HG02970 (cell line): ENCODE measurements around the gene ADAMTS6.

Experiments used
- ATAC-seq: cut with Tn5 transposase; IDR thresholded peaks from one replicate; pipeline ENCODE4 v1.9.1; 2021; ENCODE audit warnings: mild to moderate bottlenecking, moderate library complexity, moderate number of reproducible peaks; ENCODE audit not compliant: unreplicated experiment, low FRiP score

The ADAMTS6 gene

GRCh38 chr5:65475895-65476294 lies 5.8 kb downstream of the ADAMTS6 start:
- no peak for ATAC-seq

GRCh38 chr5:65475336-65475735 lies 6.4 kb downstream of the ADAMTS6 start:
- no peak for ATAC-seq

GRCh38 chr5:65474130-65474711 lies 7.5 kb downstream of the ADAMTS6 start:
- ATAC-seq, result no peak

GRCh38 chr5:65468633-65469032 lies 13.1 kb downstream of the ADAMTS6 start:
- no peak for ATAC-seq

- ATAC-seq, result no peak
These were observed 19.5 kb downstream of the ADAMTS6 start for GRCh38 chr5:65462139-65462705.

- ATAC-seq, result no peak
These were observed 20.2 kb downstream of the ADAMTS6 start for GRCh38 chr5:65461490-65461889.

GRCh38 chr5:65459995-65460394 lies 21.7 kb downstream of the ADAMTS6 start:
- ATAC-seq, result no peak

GRCh38 chr5:65455064-65455463 lies 26.7 kb downstream of the ADAMTS6 start:
- ATAC-seq, result no peak

GRCh38 chr5:65451436-65451835 lies 30.3 kb downstream of the ADAMTS6 start:
- no peak for ATAC-seq

GRCh38 chr5:65446682-65447081 lies 35.0 kb downstream of the ADAMTS6 start:
- no peak for ATAC-seq

GRCh38 chr5:65441800-65442199 lies 39.9 kb downstream of the ADAMTS6 start:
- ATAC-seq, result no peak

GRCh38 chr5:65440456-65440855 lies 41.3 kb downstream of the ADAMTS6 start:
- ATAC-seq, result no peak

- no peak for ATAC-seq
These were observed 47.6 kb downstream of the ADAMTS6 start for GRCh38 chr5:65434122-65434521.

- ATAC-seq, result no peak
These were observed 55.1 kb downstream of the ADAMTS6 start for GRCh38 chr5:65426656-65427055.

GRCh38 chr5:65423623-65424022 lies 58.1 kb downstream of the ADAMTS6 start:
- ATAC-seq, result no peak

- no peak for ATAC-seq
These were observed 63.1 kb downstream of the ADAMTS6 start for GRCh38 chr5:65418661-65419060.

- no peak for ATAC-seq
These were observed 67.9 kb downstream of the ADAMTS6 start for GRCh38 chr5:65413822-65414221.

GRCh38 chr5:65412842-65413241 lies 68.9 kb downstream of the ADAMTS6 start:
- no peak for ATAC-seq

- no peak for ATAC-seq
These were observed 70.4 kb downstream of the ADAMTS6 start for GRCh38 chr5:65411356-65411755.

GRCh38 chr5:65395526-65396155 lies 86.1 kb downstream of the ADAMTS6 start:
- ATAC-seq, result no peak

GRCh38 chr5:65394087-65394486 lies 87.6 kb downstream of the ADAMTS6 start:
- no peak for ATAC-seq

GRCh38 chr5:65391591-65391990 lies 90.1 kb downstream of the ADAMTS6 start:
- ATAC-seq, result no peak
